ENCODE results near the gene PTPRM.

- TF ChIP-seq YY1 (IDR thresholded peaks at IDR 0.05; ENCODE audit: insufficient read depth, insufficient read length) (no peak), SUZ12 (IDR thresholded peaks at IDR 0.05; ENCODE audit: extremely low read depth, insufficient read depth, insufficient read length) (no peak), ZNF274 (IDR thresholded peaks at IDR 0.05; ENCODE audit: low read depth, low read length) (no peak)
These were observed 114.2 kb downstream of the PTPRM start for GRCh38 chr18:7681298-7681697.
